GM12878 (cell line): ENCODE measurements around the gene PTPRD.

Experiments used
- EED ChIP-seq: sonication (generic); IDR thresholded peaks from 2 replicates; pipeline ENCODE4 v1.6.1; 2016; ENCODE audit warnings: antibody characterized with exemption, low read depth
- EZH2 ChIP-seq: IDR thresholded peaks from 2 replicates; pipeline ENCODE4 v1.6.1; 2012; ENCODE audit warnings: low read depth, mild to moderate bottlenecking, control low read depth, inconsistent platforms, low read length, borderline replicate concordance; ENCODE audit not compliant: control insufficient read depth
- TF ChIP-seq, protein P1 (sequence below), 3 experiments: IDR thresholded peaks in 2 of 3; conservative IDR thresholded peaks in 1 of 3; 2 replicates each; pipeline ENCODE4 v1.5.1; 2011; ENCODE audit warnings: low read depth in 3 of 3, low read length in 3 of 3, mild to moderate bottlenecking in 3 of 3, control low read depth in 2 of 3, moderate library complexity in 2 of 3, inconsistent platforms in 1 of 3, mixed read lengths in 1 of 3; ENCODE audit not compliant: control insufficient read depth in 2 of 3, insufficient read depth in 1 of 3; ENCODE audit errors: extremely low read depth in 1 of 3
- TF ChIP-seq, protein P2 (sequence below): IDR thresholded peaks from 2 replicates; pipeline ENCODE4 v1.6.1; 2011; ENCODE audit warnings: low read depth, mild to moderate bottlenecking, low read length, moderate library complexity, borderline replicate concordance; ENCODE audit errors: extremely low read depth

GRCh38 chr9:8572209-8572608 is 2040.6 kb downstream of the PTPRD start:
- TF ChIP-seq EED (no peak), EZH2 (no peak)
- TF ChIP-seq, protein P1, sequence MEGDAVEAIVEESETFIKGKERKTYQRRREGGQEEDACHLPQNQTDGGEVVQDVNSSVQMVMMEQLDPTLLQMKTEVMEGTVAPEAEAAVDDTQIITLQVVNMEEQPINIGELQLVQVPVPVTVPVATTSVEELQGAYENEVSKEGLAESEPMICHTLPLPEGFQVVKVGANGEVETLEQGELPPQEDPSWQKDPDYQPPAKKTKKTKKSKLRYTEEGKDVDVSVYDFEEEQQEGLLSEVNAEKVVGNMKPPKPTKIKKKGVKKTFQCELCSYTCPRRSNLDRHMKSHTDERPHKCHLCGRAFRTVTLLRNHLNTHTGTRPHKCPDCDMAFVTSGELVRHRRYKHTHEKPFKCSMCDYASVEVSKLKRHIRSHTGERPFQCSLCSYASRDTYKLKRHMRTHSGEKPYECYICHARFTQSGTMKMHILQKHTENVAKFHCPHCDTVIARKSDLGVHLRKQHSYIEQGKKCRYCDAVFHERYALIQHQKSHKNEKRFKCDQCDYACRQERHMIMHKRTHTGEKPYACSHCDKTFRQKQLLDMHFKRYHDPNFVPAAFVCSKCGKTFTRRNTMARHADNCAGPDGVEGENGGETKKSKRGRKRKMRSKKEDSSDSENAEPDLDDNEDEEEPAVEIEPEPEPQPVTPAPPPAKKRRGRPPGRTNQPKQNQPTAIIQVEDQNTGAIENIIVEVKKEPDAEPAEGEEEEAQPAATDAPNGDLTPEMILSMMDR (IDR thresholded peaks at IDR 0.05 in 2 of 3, conservative IDR thresholded peaks at IDR 0.05 in 1 of 3; ENCODE audit: control insufficient read depth in 2 of 3, extremely low read depth in 1 of 3, insufficient read depth in 1 of 3, low read depth in 3 of 3, low read length in 3 of 3) = no peak
- TF ChIP-seq, protein P2, sequence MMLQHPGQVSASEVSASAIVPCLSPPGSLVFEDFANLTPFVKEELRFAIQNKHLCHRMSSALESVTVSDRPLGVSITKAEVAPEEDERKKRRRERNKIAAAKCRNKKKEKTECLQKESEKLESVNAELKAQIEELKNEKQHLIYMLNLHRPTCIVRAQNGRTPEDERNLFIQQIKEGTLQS = no peak
